Measurements from ENCODE around the gene RNF207.
"Not testable (repeated sequence)": the region's sequence is repeated elsewhere in the genome, so short reads cannot be mapped to it uniquely, and the experiment has no call there.

The RNF207 gene

DNA sequence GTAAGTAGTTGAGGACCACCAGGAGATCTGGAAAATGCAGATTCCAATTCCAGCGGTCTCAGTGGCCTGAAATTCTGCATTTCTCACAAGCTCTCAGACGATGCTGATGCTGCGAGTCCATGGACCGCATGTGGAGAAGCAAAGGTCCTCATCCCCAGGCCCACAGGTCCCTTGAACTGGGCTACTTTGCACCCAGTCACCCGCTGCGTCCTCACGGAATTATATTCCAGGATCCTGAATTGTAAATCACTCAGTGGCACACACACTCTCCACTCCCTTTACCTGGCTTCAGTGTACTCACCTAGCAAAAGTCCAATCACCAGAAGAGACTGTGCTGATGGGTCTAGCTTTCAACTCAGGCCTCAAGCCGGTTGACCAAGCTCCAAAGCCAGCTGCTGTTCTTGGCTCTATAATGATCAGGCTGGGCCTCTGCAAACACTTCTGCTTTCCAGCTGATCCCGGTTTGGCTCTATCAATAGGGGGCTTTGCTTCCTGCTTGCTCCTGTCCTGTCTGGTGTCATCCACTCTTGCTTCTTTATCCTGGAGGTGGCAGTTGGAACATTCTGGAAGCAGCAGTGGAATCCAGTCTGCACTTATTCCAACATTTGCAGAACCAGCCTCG is 5.6 kb upstream of the RNF207 start:
- no peak for DNase-seq (ENCODE audit: low read depth)

DNA sequence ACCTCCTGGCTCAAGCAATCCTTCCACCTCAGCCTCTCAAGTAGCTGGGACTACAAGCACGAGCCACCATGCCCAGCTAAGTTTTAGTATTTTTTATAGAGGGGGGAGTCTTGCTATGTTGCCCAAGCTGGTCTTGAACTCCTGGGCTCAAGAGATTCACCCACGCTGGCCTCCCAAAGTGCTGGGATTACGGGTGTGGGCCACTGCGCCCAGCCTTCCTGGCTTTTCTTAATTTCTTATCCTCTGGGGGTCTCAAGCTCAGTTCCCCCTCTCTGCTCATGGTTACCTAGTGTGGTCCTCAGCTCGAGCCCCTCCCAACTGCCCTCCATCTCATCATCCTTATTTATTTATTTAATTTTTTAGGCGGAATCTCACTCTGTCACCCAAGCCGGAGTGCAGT is 3.7 kb upstream of the RNF207 start:
- DNase-seq (ENCODE audit: low read depth): no peak

- no peak for DNase-seq (ENCODE audit: low read depth)
Observed at GRCh38 chr1:6206520-6206855, 569 bp downstream of the RNF207 start.

DNA sequence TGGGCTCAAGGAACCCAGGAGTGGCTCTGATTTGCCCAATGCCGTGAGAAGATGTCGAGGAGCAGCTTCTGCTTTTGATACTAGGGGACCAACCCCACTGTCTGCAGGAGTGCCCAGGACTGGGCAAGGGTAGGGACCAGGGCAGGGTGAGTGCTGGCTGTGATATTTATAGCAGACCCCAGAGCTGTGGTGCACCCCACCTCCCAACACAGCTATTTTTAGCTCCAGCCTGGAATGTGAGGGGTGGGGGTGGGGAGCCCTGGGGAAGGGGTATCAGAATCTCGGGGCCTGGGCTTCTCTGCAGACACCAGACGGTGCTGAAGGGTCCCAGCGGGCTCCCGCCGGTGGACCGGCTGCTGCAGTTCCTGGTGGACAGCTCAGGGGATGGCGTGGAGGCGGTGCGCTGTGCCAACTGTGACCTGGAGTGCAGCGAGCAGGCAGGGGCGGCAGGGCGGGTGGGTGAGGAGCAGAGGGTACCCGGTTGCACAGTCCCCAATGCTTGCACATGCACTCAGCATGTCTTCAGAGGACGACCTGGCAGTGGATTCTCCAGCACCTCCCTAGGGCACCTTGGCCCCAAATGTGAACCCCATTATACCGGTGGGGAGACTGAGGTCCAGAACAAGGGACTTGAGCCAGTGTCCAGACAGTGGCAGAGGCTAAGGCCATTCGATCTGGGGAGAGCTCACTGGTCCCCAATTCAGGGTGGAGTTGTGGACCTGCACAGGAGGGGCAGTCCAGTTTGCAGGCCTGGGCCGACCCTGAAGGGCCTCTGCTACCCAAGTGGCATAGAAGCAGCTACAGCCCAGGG is 1.4 kb downstream of the RNF207 start:
- no peak for DNase-seq (ENCODE audit: low read depth)

GRCh38 chr1:6207921-6208320 is 2.0 kb downstream of the RNF207 start:
- DNase-seq (ENCODE audit: low read depth): no peak

DNA sequence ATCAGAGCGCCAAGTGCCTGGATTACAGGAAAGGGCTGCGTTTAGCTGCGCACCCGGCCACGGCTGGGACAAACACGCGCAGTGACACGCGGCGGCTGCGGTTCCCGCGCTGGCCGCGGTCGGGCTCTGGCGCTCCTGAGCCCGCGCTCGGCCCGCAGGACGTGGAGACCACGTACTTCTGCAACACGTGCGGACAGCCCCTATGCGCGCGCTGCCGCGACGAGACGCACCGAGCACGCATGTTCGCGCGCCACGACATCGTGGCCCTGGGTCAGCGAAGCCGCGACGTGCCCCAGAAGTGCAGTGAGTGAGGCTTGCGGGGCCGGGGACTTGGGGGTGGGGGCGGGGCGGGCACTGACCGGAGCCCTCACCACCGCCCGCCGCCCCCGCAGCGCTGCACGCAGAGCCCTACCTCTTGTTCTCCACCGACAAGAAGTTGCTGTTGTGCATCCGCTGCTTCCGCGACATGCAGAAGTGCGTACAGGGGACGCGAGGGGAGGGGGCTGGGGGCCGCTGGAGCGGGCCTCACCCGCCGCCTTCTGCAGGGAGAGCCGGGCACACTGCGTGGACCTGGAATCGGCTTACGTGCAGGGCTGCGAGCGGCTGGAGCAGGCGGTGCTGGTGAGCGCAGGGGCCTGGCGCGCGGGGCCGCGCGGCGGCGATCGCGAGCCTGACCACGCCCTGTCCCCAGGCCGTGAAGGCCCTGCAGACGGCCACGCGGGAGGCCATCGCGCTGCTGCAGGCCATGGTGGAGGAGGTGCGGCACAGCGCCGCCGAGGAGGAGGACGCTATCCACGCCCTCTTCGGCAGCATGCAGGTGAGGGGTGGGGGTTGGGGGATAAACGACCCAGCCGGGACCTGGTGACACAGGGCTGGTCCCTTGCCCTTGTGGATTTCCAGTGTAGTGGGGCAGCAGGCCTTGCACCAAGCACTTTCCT is 3.1 kb downstream of the RNF207 start:
- DNase-seq (ENCODE audit: low read depth): no peak

DNA sequence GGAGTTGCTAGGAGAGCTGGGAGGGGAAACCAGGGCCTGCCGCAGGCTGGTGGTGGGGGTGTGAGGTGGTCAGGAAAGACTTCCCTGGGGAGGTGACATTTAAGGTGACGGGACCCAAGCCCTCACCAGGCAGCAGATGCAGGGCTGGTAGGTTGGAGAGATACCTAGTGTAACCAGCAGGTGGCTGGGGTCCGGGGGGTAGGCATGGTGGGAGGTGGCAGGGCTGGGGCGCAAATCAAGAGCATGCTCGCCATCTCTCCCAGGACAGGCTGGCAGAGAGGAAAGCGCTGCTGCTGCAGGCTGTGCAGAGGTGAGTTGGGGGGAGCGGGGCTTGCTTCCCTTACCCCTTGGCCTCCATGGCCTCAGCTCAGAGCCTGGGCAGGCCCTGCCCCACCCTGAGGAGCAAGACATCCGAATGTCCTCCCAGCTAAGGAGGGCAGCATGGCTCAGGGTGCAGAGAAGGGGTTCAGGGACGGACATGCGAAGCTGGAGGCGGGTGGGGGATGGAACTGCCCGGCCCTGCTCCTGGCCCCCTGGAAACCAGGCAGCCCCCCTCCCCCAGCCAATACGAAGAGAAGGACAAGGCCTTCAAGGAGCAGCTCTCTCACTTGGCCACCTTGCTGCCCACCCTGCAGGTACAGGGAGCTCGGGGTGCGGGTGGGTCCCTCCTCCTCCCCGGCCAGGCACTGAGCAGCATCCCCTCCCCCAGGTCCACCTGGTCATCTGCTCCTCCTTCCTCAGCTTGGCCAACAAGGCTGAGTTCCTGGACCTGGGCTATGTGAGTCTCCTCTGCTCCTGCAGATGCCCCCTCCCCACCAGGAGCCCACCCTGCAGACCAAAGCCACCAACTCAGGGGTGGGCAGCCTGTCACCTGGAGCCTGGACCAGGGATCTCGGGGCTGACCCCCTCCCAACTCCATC is 4.0 kb downstream of the RNF207 start:
- no peak for DNase-seq (ENCODE audit: low read depth)

DNA sequence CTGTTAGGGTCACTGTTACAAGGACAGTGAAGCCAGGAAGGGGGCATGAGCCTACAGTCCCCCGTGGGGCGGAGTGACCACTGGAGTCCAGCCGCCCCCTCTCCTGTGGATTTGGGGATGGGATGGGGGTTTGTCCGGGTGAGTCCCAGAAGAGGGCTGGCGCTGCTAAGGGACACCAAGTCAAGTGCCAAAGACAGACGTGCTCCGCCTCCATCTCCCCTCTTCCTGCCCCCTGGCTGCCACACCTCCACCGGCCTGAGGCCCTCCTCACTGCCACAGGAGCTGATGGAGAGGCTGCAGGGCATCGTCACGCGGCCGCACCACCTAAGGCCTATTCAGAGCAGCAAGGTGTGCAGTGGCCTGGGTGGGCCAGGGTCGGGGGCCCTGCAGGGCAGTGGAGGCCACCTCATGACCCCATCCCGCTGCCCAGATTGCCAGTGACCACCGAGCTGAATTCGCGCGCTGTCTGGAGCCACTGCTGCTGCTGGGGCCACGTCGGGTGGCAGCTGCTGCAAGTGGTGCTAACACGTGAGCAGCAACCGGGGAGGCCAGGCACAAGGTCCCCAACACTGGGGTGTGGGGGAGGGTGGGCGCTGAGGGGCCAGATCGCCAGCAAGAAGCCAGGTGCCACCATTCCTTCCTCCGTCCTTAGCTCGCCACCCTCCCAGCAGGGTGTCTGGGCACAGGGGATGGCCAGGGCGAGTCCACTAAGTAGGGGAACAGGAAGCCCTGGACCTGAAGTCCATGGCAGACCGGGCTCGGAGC is 4.9 kb downstream of the RNF207 start:
- no peak for DNase-seq (ENCODE audit: low read depth)

GRCh38 chr1:6211731-6212130 is 5.8 kb downstream of the RNF207 start:
- no peak for DNase-seq (ENCODE audit: low read depth)

- DNase-seq (ENCODE audit: low read depth): no peak
Observed at GRCh38 chr1:6212193-6212959, 6.5 kb downstream of the RNF207 start.

- DNase-seq (ENCODE audit: low read depth): no peak
Observed at GRCh38 chr1:6218375-6219164, 12.7 kb downstream of the RNF207 start.

GRCh38 chr1:6219641-6220040 is 13.7 kb downstream of the RNF207 start:
- DNase-seq (ENCODE audit: low read depth): not testable (repeated sequence)

GRCh38 chr1:6220236-6220635 is 14.3 kb downstream of the RNF207 start:
- DNase-seq (ENCODE audit: low read depth): no peak

DNA sequence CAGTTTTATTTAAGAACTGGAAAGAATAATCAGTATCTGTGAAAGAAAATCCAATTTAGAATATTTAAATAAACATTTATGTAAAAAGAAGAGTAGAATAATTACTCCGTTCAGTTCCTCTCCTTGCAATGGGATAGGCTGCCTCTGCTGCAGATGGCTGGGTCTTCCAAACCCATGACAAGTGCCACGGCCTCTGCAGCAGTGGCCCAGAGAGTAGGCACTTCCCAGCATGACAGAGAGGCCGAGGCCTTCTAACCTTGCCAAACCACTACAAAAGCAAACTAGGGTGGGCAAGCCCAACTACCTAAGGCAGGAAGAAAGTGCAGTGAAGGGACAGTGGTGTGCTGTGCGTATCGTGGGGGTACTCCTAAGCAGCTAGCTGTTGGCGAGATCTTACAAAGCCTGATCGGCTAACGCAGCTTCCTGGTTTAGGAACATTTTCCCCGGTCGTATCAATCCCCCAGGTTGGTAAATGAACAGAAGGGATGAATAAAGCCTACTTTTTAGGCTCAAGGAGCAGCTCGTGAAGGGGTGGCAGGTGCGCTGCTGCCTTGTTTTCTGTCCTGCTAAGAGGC is 15.4 kb downstream of the RNF207 start:
- DNase-seq (ENCODE audit: low read depth): no peak

GRCh38 chr1:6222636-6223035 is 16.7 kb downstream of the RNF207 start:
- DNase-seq (ENCODE audit: low read depth): no peak

DNA sequence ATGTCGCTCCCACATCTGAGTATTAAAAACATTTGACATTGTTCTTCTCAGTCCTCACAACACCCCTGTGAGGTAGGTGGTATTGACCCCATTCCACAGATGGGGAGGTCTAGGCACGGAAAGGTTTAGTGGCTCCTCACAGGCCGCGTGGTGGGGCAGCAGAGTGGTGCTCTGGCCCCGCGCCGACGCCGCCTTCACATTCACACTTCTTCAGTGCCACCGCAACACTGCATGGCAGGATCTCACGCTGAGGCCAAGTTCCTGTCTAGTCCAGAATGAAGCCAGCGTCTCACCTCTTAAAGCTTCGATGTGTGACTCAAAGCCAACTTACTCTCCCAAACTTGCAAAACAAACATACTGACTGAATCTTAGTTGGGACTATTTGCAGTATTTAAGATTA is 17.7 kb downstream of the RNF207 start:
- no peak for DNase-seq (ENCODE audit: low read depth)

- no peak for DNase-seq (ENCODE audit: low read depth)
Observed at GRCh38 chr1:6224718-6225117, 18.8 kb downstream of the RNF207 start.

DNA sequence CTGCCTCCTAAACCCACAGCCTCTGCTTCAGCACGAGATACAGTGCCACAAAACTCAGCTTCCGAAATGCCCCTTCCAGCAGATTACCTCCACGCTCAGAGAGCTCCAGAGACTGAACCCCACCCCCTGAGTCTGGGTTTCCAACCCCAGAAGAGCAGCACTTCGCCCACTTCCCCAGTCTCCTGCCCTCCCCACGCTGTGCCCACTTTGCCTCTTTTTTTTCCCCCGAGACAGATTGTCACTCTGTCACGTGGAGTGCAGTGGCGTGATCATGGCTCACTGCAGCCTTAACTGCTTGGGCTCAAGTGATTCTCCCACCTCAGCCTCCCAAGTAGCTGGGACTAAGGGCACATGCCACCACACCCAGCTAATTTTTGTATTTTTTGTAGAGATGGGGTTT is 19.7 kb downstream of the RNF207 start:
- DNase-seq (ENCODE audit: low read depth): no peak

DNA sequence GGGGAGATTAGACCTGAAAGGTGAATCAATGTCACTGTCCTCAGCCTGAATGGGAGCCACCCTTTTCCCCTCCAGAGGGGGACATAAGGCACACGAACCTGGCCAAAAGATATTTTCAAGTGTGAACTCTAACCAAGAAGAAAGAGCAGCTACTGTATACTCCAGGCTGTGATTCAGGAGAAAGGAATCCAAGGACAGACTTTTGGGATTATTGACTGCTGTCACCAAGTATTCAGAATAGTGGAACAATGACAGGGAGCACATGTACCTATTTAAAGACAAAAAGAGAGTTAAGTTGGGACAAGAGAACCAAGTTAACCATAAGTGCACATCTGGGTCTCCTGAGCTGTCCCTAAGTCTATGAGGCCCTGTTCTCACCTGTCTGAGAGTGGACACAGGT is 27.5 kb downstream of the RNF207 start:
- no peak for DNase-seq (ENCODE audit: low read depth)

Data from stimulated activated CD8-positive, alpha-beta memory T cell treated with anti-CD3 and anti-CD28 coated beads, Interleukin-4, amount 100 ng/mL, for 24 hours (primary cell).